GM12872 (cell line): ENCODE measurements around the gene PTGES3.

ENCODE experiments used
- CTCF ChIP-seq: IDR thresholded peaks from 3 replicates; pipeline ENCODE4 v1.5.1; 2011; ENCODE audit warnings: low read depth, mild to moderate bottlenecking, low read length, moderate library complexity; ENCODE audit not compliant: insufficient read depth

The PTGES3 gene

GRCh38 chr12:56722832-56723231, 34.7 kb upstream of the PTGES3 start:
- no peak for TF ChIP-seq CTCF

- TF ChIP-seq CTCF = no peak
These were observed 33.6 kb upstream of the PTGES3 start for GRCh38 chr12:56721721-56722120.

GRCh38 chr12:56721216-56721615, 33.1 kb upstream of the PTGES3 start:
- no peak for TF ChIP-seq CTCF

GRCh38 chr12:56720731-56721151, 32.7 kb upstream of the PTGES3 start:
- no peak for TF ChIP-seq CTCF

- TF ChIP-seq CTCF = no peak
These were observed 31.0 kb upstream of the PTGES3 start for GRCh38 chr12:56719056-56719455.

GRCh38 chr12:56718636-56719035, 30.6 kb upstream of the PTGES3 start:
- no peak for TF ChIP-seq CTCF

- TF ChIP-seq CTCF = no peak
These were observed 30.1 kb upstream of the PTGES3 start for GRCh38 chr12:56718149-56718548.
